NCI-H446 (cell line): ENCODE results near the gene NME8.
"Not testable (repeated sequence)": the region's sequence is repeated elsewhere in the genome, so short reads cannot be mapped to it uniquely, and the experiment has no call there.

Experiments used
- DNase-seq, 2 experiments: peaks; one replicate each; lab custom pipeline; 2025; lab: John Stamatoyannopoulos, UW

NME8 gene, protein sequence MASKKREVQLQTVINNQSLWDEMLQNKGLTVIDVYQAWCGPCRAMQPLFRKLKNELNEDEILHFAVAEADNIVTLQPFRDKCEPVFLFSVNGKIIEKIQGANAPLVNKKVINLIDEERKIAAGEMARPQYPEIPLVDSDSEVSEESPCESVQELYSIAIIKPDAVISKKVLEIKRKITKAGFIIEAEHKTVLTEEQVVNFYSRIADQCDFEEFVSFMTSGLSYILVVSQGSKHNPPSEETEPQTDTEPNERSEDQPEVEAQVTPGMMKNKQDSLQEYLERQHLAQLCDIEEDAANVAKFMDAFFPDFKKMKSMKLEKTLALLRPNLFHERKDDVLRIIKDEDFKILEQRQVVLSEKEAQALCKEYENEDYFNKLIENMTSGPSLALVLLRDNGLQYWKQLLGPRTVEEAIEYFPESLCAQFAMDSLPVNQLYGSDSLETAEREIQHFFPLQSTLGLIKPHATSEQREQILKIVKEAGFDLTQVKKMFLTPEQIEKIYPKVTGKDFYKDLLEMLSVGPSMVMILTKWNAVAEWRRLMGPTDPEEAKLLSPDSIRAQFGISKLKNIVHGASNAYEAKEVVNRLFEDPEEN

DNA sequence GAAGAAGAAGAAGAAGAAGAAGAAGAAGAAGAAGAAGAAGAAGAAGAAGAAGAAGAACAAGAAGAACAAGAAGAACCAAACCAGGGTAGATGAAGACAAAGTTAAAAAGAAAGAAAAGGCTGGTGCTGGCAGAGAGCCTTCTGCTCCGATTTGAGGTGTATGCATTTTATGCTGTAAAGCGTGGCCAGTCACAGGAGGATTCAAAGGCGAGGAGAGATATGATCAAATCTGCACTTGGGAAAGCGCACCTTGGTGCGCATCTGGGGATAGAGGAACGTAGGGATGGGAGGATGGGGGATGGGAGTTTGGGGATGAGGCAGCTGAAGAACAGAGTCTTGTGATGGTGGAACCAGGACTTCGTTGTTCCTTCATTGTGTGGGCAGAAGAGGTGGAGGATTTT lies at the start of gene NME8:
Gene NME8 (plus strand): TSS at position 301 of the 400 bp plus-strand sequence. CDS start 1,670 bp downstream, outside the sequence.
- no peak for DNase-seq

DNA sequence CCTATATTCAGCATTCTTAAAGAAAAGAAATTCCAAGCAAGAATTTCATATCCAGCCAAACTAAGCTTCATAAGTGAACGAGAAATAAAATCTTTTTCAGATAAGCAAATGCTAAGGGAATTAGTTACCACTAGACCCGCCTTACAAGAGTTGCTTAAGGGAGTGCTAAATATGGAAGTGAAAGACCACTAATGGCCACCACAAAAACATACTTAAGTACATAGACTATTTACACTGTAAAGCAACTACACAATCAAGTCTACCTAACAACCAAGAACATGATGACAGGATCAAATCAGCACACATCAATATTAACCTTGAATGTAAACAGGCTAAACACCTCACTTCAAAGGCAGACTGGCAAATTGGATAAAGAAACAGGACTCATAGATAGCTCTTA lies 42.2 kb upstream of the NME8 start:
- no peak for DNase-seq

DNA sequence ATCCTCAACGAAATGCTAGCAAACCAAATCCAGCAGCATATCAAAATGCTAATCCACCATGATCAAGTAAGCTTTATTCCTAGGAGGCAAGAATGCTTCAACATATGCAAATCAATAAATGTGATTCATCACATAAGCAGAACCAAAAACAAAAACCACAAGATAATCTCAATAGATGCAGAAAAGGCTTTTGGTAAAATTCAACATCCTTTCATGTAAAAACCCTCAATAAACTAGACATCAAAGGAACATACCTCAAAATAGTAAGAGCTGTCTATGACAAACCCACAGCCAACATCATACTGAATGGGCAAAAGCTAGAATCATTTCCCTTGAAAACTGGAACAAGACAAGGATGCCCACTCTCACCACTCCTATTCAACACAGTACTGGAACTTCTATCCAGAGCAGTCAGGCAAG lies 36.2 kb upstream of the NME8 start:
- not testable (repeated sequence) for DNase-seq

DNA sequence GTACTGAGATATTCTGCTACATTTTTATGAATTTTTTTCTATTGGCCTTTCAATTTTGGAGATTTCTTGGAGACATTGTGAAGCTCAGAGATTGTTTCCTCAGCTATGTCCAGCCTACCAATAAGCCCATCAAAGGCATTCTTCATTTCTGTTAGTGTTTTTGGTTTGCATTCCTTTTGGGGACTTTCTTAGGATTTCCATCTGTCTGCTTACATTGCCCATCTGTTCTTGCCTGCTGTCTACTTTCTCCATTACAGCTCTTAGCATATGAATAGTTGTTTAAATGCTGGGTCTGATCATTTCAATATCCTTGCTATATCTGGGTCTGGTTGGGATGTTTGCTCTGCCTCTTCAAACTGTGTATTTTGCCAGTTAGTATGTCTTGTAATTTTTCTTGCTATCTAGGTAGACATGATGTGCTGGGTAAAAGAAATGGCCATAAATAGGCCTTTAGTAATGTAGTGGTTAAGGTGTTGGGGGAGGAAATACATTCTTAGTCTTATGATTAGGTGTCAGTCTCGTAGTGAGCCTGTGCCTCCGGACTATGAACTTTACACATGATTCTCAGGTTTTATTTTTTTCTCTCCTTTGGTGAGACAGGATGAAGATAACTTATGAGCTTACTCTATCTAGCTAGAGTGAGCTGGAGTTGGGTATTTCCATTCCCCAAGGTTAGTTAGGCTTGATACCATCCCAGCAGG lies 32.6 kb upstream of the NME8 start:
- DNase-seq: peak in 1 of 2 experiments; percentile 55

DNA sequence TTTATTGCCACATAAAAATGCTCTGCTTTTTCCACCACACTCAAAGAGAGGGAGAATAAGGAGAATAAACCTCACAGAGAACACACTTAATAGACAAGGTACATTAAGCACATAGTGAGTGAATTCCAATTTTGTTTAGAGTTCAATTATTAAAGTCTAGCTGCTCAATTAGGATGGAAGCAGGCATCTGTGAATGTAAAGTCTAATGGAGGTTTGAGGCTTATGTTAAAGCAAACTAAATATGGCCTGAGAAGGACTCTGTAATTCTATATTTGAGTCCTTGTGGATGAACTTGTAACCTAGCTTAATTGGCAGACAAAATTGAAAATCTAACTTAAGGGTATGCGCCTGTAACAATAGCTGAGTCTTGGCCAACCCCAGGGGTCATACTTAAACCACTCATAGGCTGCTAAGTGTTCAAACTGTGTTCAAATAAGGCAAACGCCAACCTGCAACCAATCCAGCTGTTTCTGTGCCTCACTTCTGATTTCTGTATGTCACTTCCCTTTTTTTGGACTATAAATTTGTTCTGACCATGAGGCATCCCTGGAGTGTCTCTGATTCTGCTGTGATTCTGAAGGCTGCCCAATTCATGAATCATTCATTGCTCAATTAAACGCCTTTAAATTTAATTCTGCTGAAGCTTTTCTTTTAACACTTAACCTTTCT lies 31.3 kb upstream of the NME8 start:
- no peak for DNase-seq

DNA sequence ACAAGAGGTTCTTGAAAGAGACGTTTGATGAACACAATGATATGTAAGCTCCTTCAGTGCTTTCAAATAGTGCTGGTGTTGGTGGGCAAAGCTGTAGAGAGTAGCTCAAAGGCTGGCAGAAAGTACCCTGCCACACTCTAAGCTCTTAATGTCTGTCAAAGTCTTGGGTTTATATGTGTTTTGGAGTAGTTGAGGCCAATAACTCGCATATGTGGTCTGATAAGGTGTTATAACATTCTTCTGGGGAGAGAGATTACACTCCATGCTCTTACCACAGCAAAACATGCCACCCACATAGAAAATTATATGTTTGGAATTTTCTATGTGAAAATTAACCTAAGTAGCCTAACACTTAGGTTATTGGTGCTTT lies 30.8 kb upstream of the NME8 start:
- DNase-seq: no peak

DNA sequence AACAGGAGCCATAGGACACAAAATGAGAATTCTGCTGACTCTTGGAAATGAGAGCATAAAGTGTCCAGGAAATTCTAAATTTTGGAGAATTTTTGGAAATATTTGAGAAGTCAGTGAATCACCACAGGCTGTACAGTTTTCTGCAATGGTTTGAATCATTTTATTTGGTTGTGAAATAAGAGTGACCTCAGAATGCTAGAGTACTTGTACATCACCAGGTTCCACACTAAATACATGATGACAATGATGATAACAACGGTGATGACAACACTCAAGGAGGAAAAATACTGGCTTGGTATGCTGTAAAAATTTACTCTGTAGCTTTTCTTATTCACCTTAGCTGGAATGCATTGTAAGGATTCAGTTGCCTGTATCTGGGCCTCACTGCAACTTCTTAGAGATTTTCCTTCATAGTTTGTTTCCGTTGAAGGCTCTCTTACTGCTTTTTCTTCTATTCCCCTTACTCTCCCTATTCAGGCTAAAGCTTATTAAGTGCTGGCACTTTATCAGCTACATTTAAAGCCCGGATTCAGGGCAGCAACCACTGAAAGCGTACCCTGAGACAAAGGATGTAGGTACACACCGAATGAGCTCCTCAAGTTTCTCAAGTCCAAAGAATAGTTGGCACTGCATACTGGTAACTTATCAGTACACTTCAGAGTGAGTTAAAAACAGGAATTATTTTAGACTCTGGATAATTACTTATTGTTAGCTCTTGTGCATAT lies 30.2 kb upstream of the NME8 start:
- no peak for DNase-seq

DNA sequence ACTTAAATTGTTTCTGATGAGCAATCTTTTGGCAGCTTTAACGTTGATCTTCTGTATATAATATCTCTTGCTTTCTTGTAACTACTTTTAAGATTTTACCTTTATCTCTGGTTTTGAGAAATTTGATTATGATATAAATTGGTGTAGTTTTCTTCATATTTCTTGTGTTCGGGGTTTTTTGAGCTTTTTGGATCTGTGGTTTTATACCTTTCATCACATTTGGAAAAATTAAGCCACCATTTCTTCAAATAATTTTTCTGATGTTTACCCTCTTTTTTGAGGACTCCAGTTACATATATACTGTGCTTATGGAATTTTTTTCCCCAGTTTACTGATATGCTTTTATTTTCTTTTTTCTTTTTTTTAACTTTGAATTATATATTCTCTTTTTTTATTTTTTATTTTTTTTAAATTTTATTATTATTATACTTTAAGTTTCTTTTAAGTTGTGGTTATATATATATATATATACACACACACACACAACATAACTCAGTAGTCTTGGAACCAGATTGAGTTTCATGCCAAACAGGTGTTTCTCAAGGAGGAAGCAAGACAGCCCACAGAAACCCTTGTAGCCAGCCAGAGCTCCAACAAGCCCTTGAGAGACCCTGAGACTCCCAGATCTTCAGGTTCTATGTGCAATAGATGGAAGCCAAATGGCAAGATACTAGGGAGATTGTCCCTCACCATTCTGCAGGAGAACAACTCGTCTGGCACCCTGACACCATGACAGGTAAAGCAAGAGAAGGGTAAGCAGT lies 27.5 kb upstream of the NME8 start:
- DNase-seq: no peak

DNA sequence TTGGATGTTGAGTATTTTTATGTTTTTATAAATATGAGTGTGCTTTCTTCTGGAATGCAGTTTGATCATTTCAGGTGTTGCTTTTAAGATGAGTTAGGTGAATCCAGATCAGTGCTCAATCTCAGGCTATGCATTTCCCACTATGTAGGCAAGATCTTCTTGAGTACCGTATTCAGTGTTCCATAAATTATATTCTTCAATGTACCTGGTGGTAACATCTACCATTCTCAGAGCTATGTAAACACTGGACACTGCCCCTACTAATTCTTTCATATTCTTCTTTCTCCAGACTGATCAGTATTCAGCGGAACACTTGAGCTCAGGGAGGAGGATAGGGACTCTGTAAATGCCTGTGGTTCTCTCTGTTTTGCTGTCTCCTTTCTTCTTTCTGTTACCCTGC lies 25.5 kb upstream of the NME8 start:
- DNase-seq: no peak

DNA sequence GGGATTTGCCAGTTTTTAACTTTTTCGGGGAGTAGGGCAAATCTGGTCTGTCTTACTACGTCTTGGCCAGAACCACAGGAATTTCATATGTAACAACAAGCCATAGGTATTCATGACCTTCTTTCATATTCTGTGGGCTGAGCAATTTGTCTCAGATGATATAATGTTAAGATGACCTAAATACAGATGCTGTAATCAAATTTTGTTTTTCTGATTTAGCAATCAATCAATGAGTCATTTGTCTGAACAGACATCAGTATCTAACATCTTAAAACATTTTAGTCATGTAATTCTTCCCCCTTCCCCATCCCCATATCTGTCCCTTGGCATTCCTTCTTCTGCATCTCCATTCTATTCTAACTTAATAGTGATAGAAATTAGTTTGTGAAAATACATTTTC lies 24.8 kb upstream of the NME8 start:
- no peak for DNase-seq

DNA sequence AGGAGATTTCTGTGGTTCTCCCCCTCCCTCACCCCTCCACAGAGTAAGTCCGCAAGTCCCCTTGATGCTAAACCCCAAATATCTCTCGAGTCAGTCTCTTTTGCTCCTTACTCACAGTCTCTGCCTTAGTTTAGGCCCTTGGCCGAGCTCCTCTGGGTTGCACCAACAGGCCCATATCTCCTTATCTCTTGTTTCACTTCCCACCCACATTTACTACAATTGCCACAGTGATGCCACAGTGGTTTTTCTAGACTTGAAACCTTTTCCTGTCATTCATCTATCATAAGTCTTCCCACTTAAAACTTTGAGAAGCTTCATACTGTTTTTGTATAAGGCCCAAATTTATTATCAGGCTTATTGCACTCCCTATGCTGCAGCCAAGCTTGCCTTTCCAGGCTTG lies 23.4 kb upstream of the NME8 start:
- no peak for DNase-seq

DNA sequence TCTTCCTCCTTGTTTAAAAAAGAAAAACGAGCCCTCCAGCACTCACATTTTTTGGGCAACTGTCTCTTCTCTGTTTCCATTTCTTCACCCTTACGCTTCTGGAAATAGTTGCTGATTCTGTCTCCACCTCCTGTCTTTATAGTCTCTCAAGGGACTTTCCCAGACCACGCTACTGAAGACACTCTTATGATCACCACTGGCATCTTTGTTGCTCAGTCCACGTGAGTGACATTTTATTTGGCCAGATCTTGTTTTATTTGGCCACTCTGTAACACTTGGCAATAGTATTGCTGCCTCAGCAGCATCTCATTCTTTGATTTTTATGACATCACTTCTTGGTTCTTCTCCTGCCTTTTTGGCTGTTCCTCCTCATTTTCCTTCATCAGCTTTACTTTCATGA lies 21.6 kb upstream of the NME8 start:
- DNase-seq: no peak

DNA sequence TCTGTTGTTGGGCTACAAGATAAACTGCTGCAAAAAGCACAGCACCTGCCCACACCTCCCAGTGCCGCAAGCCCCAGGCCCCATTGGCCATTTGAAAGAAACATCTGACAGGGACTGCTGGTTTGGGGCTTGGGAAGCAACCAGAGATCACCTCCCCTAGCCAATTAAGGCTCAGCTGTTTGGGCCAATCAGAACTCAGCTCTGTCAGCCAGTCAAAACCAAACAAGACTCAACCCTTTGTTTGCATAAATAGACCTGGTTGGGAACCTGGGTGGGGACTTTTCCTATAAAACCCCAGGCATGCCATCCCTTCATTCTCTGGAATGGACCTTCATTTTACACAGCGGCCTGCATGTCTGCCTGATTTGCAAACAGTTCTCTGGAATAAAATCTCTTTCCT lies 17.2 kb upstream of the NME8 start:
- DNase-seq: no peak

DNA sequence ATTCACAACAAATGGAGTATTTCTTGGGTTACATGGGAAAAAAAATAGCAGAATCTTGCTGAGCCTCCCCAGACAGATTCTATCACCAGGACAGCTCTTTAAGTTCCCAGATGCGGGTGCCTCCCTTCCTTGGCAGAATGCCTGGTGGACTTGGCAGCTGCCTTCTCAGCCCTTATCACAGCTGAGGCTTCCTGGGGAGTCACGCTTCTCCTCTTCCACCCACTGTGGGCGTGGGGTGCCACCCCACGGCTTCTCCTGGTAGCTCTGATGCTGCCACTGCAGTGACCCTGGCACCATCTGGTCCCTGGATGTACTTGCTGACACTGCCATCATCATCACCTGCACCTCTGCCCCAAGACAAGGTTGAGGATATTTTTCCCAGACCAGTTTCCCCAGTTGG lies 16.2 kb upstream of the NME8 start:
- DNase-seq: peak; percentile 56 to 91

DNA sequence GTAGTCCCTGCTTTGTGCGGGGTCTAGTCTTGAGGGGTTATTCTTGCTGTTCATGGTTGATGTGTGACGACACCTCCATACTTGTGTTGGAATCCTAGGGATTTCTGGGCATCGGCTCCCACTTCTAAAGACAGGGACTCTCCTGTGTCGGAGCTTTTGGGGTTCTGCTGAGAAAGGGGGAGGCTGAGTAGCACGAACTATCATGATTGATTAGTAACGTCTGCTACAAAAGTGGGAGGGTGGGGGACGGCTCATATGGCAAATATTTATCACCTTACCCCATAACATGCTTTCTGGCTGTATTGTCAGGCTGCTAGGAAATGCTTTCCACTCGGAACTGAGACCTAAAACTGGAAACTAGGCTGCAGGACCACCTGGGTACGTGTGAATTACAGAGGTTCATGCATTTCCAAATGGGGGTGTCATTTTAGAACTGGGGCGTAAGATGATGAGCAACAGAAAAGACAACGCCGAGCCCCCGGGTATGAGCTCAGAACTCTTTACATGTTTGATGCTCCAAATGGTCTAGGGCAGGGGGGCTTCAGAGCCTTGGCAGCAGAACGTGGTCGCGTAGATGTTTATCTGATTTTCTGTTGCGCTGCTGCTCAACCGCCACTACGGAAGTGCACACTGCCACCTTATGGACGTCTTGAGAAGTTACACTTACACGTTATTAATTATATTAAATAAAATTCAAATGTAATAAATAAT lies 15.1 kb upstream of the NME8 start:
- DNase-seq: peak; percentile 55 to 76

DNA sequence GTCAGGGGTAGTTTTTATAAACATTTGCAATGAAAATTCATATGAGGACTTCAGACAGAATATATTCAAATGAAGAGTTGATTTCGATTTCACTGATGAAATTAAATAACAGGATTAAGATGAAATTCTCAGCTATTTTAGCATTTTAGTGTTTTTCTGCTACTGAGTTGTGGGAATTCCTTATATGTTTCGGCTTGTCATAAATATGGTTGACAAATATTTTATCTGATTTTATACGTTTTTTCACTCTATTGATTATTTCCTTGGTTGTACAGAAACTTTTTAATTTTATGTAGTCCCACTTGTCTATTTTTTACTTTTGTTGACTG lies 14.6 kb upstream of the NME8 start:
- no peak for DNase-seq

DNA sequence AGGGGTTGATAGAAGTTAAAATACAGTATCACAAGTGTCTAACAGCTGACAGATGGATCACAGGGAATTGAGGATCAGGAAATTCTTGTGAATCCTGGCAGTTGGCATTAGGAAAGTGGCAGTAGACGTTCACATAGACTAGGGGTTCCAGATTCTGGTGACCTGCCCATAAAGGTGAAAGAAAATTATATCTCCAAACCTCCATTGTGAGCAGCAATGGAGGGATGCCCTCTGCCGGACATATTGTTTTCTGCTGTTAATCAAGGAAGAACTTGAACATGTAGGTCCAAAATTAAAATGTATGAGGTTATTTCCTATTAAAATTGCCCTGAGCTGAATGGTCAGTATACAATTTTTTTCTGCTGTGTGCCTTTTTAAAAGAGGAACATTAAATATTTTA lies 5.1 kb downstream of the NME8 start:
- DNase-seq: no peak

DNA sequence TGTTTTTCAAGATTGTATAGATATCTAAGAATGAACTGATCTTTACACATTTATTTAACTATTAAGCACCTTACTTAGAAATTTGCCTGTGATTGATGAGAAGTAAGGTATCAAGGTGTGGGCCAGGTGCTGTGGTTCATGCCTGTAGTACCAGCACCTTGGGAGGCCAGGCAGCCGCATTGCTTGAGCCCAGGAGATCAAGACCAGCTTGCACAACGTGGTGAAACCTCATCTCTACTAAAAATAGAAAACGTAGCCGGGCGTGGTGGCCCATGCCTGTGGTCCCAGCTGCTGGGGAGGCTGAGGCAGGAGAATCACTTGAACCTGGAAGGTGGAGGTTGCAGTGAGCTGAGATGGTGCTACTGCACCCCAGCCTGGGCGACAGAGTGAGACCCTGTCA lies 33.7 kb downstream of the NME8 start:
- DNase-seq: no peak

DNA sequence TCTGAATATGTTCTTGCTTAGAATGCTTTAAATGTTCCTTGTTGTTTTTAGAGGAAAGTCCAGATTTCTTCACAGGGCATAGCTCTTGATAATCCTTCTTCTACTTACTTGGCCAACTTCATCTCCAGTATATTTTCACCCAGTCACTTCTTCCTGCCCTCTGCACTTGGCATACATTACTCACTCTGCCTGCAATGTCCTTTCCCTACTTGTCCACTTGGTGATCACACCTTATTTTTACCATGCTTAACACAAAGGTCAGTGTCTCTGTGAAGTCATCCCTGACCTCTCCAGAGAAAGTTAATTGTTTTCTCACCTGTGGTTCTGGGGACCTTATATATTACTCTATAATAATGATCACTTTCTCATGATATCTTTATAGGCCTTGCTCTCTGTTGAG lies 45.0 kb downstream of the NME8 start:
- DNase-seq: no peak

DNA sequence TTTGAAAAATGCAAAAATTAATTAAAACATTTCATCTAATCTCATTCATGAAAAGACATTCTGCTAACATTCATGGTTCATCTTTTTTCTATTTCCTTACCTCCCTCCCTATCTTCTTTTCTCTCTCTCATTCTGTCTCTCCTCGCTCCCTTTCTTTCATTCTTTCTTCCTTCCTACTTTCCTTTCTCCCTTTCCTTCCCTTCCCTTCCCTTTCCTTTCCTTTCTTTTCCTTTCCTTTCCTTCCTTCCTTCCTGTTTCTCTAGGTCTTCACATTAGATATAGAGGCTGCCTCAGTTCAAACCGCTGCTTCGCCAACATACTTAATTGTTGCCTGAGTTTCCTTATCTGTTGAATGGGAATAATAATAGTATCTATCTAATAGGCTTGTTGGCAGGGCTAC lies 46.3 kb downstream of the NME8 start:
- DNase-seq: no peak
